Activated effector memory CD4-positive, alpha-beta T cell treated with anti-CD3 and anti-CD28 coated beads, Interleukin-2, amount 50 U/mL, for 16 hours (primary cell): ENCODE results near the gene POLR1E.

Experiments used
- DNase-seq: peaks from one replicate; pipeline ENCODE4 v3.0.0-alpha.2; 2020

Gene POLR1E, protein sequence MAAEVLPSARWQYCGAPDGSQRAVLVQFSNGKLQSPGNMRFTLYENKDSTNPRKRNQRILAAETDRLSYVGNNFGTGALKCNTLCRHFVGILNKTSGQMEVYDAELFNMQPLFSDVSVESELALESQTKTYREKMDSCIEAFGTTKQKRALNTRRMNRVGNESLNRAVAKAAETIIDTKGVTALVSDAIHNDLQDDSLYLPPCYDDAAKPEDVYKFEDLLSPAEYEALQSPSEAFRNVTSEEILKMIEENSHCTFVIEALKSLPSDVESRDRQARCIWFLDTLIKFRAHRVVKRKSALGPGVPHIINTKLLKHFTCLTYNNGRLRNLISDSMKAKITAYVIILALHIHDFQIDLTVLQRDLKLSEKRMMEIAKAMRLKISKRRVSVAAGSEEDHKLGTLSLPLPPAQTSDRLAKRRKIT

GRCh38 chr9:37485389-37486255, at the start of gene POLR1E:
POLR1E (plus strand) TSS chr9:37485948; CDS start chr9:37486048, 100 bp downstream.
- DNase-seq = peak; percentile 99

DNA sequence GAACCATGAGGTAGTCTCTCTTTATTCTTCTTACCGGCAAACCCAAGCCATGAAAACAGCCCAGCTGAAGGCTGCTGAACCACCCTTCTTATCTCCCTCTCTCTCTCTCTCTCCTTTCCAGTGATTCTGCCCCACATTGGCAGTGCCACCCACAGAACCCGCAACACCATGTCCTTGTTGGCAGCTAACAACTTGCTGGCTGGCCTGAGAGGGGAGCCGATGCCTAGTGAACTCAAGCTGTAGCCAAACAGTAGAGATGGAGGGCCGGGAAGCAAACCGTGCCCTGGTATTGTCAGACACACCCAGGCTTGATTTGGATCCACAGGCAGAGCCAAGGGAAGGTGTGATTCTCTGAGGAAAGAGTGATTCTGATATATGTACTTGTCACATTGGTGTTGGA, 49.2 kb upstream of the POLR1E start:
- DNase-seq = no peak

DNA sequence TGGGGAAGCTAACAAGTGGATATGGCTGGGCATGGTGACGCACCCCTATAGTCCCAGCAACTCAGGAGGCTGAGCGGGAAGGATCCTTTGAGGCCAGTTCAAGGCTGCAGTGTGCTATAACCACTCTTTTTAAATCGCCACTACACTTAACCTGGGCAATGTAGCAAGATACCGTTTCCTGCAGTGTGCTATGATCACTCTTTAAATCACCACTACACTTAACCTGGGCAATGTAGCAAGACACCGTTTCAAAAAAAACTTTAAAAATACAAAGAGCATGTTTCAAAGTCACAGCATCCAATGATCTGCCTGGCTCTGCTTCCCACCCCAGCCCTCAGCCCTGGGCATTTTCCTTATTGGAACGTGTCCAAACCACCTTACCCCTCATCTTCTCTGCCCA, 48.7 kb upstream of the POLR1E start:
- DNase-seq = no peak

DNA sequence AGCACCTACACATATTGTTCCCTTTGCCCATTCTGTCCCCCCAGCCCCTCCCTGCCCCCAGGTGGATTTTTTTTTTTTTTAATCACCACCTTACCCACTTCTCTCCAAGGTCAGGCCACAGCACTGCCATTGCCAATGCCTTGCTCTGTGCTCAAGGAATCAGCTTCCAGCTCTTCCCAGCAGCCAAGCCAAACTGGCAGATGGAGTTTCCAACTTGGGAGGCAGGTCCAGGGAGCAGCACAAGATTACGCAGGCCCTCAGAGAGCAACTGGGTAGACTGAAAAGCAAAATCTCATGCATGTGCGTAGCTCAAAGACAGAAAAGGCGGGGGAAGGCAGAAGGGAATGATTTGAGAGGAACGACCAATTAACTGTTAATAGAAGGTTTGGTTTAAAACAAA, 48.1 kb upstream of the POLR1E start:
- no peak for DNase-seq

- no peak for DNase-seq
Observed at GRCh38 chr9:37438359-37438758, 47.4 kb upstream of the POLR1E start.

- DNase-seq = no peak
Observed at GRCh38 chr9:37441776-37442370, 43.9 kb upstream of the POLR1E start.

DNA sequence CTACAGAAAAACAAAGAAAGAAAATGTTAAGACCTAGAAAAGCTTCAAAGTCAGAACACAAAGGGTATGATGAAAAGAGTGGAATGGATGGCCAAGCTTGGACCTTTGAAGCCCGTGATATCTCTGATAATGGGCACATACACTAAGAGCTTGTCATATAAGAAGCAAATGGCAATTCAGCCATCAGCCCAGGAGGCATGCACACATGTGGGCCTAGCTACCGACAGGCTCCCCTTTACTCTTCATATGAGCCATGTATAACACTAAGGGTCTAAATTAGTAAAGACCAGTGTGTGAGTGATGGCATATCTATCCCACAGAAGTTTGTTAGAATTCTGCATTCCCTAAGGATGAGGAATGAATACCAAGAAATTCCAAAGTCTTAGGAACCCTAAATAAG, 43.2 kb upstream of the POLR1E start:
- no peak for DNase-seq

DNA sequence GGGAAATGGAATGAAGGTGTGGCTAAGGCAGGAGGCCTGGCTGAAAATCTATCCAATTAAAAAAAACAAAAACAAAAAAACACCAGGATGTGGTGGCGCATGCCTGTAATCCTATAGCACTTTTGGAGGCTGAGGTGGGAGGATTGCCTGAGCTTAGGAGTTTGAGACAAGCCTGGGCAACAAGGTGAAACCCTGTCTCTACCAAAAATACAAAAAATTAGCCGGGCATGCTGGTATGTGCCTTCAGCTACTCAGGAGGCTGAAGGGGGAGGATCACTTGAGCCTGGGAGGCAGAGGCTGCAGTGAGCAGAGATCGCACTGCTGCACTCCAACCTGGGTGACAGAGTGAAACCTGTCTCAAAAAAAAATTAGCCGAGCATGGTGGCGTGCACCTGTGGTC, 42.2 kb upstream of the POLR1E start:
- no peak for DNase-seq

DNA sequence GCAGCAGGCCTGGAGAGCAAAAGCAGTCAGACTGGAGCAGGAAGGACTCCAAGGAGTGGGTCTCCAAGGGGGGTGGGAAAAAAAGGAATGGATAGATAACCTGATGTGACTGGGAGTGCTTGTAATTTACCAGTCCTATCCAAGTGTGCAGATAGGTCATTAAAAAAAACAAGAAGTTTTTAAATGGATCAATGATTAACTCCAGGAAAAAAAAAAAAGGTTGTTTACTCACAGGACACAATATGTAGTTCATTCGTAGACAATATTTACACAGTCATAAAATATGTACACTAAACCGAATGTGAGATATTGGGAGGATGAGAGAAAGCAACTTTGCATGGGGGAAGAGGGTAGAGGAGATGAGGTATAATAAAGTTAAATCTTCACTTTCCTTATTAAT, 40.9 kb upstream of the POLR1E start:
- DNase-seq = no peak

DNA sequence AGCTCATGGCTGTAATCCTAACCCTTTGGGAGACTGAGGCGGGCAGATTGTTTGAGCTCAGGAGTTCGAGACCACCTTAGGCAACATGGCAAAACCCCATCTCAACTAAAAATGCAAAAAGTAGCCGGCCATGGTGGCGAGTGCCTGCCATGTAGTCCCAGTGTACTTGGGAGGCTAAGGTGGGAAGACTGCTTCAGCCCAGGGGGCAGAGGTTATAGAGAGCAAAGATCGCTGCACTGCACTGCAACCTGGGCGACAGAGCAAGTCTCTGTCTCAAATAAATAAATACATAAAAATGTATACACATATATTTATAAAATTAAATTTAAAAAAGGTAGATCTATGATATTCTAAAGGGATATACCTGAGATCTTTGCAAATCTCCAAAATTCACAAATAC, 39.9 kb upstream of the POLR1E start:
- DNase-seq = no peak

DNA sequence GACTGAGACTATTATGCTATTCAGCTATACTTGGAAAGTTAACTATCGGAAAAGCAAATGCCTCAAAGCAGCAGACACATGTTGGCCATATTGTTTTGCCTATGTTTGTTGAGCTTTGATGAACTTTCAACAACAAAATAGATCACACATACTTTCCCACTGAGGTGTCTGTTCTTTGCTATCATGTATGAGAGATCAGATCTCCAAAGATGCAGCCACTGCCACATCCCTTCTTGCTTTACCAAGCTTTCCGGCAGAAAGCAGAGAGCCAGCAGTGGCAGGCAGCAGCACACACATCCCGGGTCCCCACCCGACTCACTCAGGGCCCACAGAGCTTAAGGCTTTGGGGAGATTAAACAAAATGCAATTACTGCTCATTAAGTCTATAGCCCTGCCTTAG, 39.3 kb upstream of the POLR1E start:
- no peak for DNase-seq

DNA sequence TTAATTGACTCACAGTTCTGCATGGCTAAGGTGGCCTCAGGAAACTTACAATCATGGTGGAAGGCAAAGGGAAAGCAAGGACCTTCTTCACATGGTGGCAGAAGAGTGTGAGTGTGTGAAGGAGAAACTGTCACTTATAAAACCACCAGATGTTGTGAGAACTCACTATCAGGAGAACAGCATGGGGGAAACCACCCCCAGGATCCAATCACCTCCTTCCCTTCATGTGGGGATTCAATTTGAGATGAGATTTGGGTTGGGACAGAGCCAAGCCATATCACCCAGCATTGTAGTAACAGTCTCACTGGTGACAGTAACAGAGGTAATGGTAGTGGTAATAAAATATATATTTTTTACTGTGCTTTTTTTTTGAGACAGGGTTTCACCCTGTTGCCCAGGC, 38.6 kb upstream of the POLR1E start:
- DNase-seq = no peak

DNA sequence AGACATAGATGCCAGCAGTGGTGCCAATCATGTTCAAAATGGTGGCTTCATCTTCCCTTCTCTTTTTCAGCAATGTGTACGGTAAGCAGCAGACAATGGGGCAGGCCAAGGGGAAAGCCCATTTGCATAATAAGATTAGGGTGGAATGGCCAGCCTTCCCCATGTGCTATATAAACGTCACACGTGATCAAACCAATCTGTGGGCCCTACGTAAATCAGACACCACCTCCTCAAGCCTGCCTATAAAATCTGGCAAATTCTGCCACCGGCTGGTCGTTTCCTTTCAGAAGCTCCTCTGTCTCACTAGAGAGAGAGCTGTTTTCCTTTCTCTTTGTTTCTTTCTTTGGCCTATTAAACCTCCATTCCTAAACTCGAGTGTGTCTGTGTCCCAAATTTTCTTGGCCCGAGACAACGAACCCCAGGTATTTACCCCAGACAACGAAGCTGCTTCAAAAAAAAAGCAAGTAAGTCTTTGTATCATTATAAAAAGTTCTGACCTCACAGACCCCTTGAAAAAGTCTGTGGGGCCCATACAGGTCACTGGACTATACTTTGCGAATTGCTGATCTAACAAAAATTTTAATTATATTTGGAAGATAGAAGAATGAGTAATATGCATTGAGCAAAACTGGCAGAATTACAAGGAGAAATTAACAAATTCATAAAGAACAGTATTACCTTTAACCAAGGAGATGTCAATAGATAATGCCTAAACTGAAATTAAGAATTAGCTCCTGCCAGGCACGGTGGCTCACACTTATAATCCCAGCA, 35.7 kb upstream of the POLR1E start:
- DNase-seq = no peak

GRCh38 chr9:37451628-37452027, 34.1 kb upstream of the POLR1E start:
- no peak for DNase-seq

GRCh38 chr9:37452611-37453010, 33.1 kb upstream of the POLR1E start:
- no peak for DNase-seq

- no peak for DNase-seq
Observed at GRCh38 chr9:37453827-37454226, 31.9 kb upstream of the POLR1E start.

DNA sequence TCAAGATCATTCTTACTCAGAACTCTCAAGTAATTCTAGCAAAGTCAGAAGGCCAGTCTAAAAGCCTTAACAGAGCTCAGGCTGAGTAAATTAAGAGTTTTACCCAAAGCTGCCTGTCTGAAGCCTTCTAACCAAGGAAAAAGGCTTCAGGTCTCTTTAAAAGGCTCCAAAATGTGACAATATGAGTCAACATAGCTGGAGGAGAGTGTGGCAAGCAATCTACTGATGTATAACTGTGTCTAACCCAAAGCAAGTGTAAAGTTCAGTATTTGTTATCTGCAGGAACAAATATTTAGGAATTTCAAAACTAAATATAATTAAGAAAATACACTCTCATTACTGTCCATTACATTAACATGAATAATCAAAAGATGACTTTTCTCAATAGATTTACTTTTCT, 31.5 kb upstream of the POLR1E start:
- no peak for DNase-seq

DNA sequence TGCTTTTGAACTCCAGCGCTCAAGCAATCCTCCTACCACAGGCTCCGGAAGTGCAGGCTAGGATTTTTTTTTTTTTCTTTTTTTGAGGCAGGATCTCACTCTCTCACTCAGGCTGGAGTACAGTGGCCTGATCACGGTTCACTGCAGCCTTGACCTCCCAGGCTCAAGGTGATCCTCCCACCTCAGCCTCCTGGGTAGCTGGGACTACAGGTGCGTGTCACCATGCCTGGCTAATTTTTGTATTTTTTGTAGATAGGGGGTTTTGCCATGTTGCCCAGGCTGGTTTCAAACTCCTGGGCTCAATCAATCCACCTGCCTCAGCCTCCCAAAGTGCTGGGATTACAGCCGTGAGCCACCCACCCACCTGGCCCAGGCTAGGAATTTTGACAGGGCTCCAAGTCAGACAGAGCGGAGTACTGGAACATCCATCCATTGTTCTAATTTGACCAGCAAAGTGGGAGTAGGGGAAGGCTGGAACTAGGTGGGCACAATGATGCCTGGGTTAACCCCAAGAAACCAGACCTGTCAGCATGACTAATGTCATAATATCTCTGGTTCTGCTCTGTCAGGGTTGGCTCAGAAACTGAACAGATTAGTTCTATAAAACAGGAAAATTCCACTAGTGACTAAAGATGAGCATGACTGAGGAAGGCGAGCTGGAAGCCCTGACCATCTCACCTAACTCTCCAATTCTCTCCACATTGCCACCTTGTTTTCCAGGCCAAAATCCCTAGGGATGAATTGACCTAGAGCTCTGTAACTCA, 29.7 kb upstream of the POLR1E start:
- no peak for DNase-seq

DNA sequence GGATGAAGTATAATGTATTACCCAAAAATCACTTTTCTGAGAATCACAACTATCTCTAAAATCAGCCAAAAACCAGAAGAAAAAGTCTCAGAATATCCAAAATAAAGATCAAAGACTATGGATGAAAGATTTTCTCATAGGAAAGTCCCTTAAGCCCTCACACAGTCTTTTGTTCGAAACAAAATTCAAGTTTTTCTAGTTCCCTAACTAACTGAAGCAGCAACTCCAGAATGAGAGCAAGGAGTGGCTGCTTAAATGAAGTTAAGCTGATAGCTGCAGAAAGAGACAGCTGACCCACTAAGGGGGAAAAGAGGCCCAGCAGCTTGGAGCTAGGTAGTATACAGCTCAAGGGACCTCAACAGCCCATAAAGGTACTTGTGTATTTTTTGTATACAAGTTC, 28.9 kb upstream of the POLR1E start:
- DNase-seq = no peak

DNA sequence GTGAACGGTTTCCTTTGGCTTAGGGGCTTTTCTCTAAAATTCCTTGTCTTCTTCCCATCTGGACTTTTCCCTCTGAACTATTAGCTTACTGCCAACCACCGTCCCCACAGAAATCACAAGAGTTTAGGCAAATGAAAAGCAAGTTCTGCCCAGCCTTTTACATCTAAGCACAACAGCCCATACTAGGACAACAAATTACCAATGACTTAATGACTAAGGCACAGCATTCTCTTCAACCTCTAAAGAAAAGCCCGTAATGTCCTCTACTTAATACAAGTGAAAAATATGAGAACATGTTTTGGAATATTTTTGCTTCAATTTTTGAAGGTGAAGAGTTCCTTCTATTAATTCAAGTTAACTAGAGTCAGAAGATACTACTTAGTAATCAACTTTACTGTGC, 21.7 kb upstream of the POLR1E start:
- no peak for DNase-seq

GRCh38 chr9:37464426-37465248, 21.1 kb upstream of the POLR1E start:
- DNase-seq = peak; percentile 89
